ENCODE measurements around the gene TP63.

The TP63 gene

DNA sequence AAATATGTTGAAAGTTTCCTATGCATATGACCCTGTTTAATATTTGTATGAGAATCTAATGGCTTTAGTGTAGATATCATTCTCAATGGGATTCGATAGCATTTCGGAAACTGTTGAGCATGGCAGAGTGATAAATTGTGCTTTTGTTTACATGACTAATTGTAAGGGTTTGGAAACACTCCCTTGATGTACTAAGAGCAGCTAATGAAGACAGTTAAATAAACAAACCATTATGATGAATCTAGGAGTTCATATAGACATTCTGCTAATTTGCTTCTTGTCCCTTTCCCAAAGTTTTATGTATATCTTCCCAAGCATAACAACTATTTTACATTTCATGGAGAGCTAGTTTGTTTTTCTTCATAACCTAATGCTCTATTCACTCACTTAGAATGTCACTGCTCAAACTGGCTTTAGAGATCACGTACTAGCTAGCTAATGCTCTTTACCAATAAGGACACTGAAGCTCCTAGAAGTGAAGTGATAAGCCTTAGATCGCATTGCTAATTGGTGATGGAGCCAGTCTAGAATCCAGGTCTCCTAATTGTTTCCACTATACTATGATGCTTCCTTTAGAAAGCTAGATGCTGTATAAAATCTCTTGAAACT lies 140.8 kb downstream of the TP63 start:
- DNase-seq (ENCODE audit: low spot score), result no peak
- TF ChIP-seq, protein P1, sequence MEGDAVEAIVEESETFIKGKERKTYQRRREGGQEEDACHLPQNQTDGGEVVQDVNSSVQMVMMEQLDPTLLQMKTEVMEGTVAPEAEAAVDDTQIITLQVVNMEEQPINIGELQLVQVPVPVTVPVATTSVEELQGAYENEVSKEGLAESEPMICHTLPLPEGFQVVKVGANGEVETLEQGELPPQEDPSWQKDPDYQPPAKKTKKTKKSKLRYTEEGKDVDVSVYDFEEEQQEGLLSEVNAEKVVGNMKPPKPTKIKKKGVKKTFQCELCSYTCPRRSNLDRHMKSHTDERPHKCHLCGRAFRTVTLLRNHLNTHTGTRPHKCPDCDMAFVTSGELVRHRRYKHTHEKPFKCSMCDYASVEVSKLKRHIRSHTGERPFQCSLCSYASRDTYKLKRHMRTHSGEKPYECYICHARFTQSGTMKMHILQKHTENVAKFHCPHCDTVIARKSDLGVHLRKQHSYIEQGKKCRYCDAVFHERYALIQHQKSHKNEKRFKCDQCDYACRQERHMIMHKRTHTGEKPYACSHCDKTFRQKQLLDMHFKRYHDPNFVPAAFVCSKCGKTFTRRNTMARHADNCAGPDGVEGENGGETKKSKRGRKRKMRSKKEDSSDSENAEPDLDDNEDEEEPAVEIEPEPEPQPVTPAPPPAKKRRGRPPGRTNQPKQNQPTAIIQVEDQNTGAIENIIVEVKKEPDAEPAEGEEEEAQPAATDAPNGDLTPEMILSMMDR (IDR thresholded peaks at IDR 0.05; ENCODE audit: extremely low read depth, insufficient read depth, missing control alignments), result no peak
- in situ Hi-C loops (cut with MboI; ENCODE audit: low pct_unique_long_range_greater_than_20kb, low sequenced_read_pairs, unreplicated experiment), result no loop called here

DNA sequence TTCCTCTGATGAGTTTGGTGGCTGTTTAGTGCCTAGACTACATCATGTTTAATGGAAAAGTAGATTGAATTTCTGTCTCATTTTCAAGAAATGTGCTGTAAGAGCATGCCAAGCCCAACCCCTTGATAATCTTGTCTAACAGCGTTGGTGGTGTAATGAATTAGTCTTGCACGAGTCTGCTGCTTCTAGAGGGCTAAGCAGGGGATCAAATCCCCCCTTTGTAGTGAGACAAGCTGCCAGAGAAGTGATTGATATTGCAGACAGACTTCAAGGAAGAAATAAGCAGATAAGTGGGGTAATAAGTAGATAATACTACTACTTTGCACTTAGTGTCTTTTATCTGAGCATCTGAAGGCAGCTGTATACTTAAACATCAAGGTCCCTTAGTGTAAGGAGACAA lies 141.4 kb downstream of the TP63 start:
- in situ Hi-C loops (cut with MboI; ENCODE audit: low pct_unique_long_range_greater_than_20kb, low sequenced_read_pairs, unreplicated experiment), result no loop called here
- DNase-seq (ENCODE audit: low spot score), result no peak
- TF ChIP-seq, protein P1 (IDR thresholded peaks at IDR 0.05; ENCODE audit: extremely low read depth, insufficient read depth, missing control alignments), result no peak

DNA sequence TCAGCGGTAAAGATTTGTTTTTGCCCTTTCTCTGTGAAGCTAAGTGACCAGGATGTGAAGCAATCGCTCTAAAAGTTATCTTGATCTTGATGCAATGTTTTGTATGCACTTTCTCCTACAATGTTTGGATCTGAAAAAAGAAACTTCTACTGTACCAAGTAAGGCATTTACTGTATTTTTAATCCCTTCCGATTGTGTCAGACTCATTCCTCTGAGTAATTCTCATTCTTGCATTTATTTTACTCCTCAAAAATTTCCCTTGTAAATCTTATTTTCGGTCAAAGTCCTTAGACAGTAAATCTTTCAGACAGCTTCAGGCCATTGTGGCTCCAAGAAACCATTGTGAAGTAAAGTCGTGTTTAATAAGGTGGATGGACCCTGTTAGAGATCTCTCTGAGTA lies 141.9 kb downstream of the TP63 start:
- in situ Hi-C loops (cut with MboI; ENCODE audit: low pct_unique_long_range_greater_than_20kb, low sequenced_read_pairs, unreplicated experiment), result no loop called here
- DNase-seq (ENCODE audit: low spot score), result no peak
- TF ChIP-seq, protein P1 (IDR thresholded peaks at IDR 0.05; ENCODE audit: extremely low read depth, insufficient read depth, missing control alignments), result no peak

DNA sequence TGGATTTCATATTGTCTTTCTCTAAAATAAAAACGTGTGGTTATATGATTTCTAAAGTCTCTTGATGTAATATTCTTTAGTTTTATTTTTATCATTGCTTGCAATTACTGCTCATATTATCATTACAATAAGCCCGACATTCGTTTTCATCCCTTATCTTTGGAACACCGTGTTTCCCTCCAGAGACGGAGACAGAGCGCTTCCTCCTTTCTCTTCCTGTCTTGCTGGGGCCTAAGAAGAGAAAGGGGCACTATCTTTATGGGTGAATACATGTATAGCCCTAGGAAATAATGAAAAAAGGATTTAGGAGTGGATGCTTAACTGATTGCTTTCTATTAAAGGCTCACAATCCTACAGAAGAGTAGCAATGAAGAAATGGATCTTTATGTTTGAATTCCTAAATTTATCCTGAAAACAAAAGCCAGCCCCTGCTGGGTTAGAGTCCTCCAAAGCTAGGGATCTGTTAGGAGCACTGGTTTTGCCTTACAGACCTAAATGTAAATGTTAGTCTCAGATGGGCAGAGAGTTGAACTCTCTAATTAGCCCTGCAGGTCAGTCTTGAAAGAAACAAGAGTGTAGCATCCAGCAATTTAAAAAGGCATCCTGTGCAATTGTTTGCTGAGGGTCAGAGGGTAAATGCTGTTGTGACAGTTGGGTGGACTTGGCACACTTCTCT lies 145.1 kb downstream of the TP63 start:
- no peak for DNase-seq (ENCODE audit: low spot score)
- TF ChIP-seq, protein P1 (IDR thresholded peaks at IDR 0.05; ENCODE audit: extremely low read depth, insufficient read depth, missing control alignments), result no peak

DNA sequence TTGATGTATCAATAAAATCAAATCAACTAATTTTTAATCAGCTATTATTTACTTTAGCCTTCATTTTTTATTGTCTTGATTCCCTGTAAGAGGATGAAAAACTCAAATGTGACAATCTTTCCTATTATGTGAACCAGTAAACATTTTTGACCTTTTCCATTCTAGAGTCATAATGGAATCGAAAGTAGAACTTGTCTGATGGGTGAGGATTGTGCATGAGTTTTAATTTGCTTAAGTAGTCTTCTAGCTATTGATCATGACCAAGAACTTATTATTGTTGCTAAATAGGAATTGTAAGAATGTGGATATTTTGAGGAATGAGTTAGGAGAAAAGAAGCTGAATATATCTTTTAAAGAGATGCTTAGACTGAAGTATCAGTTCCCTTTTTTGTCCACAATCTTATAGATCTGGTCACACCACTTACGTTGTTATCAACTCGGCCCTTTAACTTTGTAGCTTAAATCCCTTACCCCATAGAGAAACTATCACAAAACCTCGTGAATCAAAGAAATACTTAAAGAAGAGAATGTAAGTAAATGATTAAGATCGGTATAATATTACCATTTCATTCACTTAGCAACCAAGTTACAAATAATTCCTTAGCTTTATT lies 147.3 kb downstream of the TP63 start:
- no peak for DNase-seq (ENCODE audit: low spot score)
- in situ Hi-C loops (cut with MboI; ENCODE audit: low pct_unique_long_range_greater_than_20kb, low sequenced_read_pairs, unreplicated experiment), result no loop called here
- TF ChIP-seq, protein P1 (IDR thresholded peaks at IDR 0.05; ENCODE audit: extremely low read depth, insufficient read depth, missing control alignments), result no peak

More for the DNA sequence above, 145.1 kb downstream of the TP63 start:
- in situ Hi-C loops (cut with MboI; ENCODE audit: low pct_unique_long_range_greater_than_20kb, low sequenced_read_pairs, unreplicated experiment), result no loop called here

DNA sequence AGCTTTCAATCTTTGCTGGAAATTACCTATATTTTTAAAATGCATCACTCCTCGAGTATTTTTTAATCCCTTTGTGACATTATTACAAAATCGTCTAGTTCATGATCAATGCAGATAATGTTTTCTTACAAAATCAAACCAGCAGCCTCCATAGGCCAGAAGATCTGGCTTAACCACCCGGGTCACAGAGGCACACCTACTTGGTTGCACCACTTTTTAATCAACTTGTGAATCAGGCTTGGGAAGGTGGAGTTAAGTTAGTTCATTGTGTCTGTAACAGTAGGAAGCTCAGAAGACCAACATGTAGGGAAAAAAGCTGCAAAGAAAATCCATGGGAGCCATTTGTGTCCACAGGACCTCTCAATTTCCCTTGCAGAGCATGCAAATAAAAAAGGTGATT lies 148.0 kb downstream of the TP63 start:
- in situ Hi-C loops (cut with MboI; ENCODE audit: low pct_unique_long_range_greater_than_20kb, low sequenced_read_pairs, unreplicated experiment), result no loop called here
- DNase-seq (ENCODE audit: low spot score), result no peak
- TF ChIP-seq, protein P1 (IDR thresholded peaks at IDR 0.05; ENCODE audit: extremely low read depth, insufficient read depth, missing control alignments), result no peak
